GM23338 (cell line): ENCODE results near the gene FAM81B. TPM values are rescaled to one million over a fixed set of nuclear protein-coding genes. Genes with fewer than 3 reads are reported as not detected.

Source experiments
- ATAC-seq: fragments of 200-7000 bp; cut with Tn5 transposase; 3 replicates; pipeline ENCODE4 v1.9.1; 2020
- DNase-seq: peaks from one replicate; pipeline ENCODE4 v3.0.0-alpha.2; 2015; ENCODE audit warnings: low spot score
- H2AFZ ChIP-seq: fragments of 200-600 bp; sonication (generic); 2 replicates; pipeline ENCODE4 v1.8.0; 2016; ENCODE audit warnings: antibody characterized with exemption, mild to moderate bottlenecking, moderate library complexity
- H3F3A ChIP-seq: fragments of 200-600 bp; sonication (generic); replicated peaks from 2 replicates; pipeline ENCODE4 v1.8.0; 2017; ENCODE audit warnings: antibody characterized with exemption, mixed run types, low read depth
- H3K27ac ChIP-seq: fragments of 200-600 bp; sonication (generic); 2 replicates; pipeline ENCODE4 v1.6.1; 2016; ENCODE audit warnings: low read depth
- H3K27me3 ChIP-seq: fragments of 200-600 bp; sonication (generic); 2 replicates; pipeline ENCODE4 v1.8.0; 2016; ENCODE audit warnings: mild to moderate bottlenecking, mixed run types, moderate library complexity; ENCODE audit not compliant: insufficient read depth
- H3K36me3 ChIP-seq: fragments of 200-600 bp; sonication (generic); 2 replicates; pipeline ENCODE4 v1.8.0; 2016; ENCODE audit warnings: mild to moderate bottlenecking; ENCODE audit not compliant: insufficient read depth
- H3K4me1 ChIP-seq: fragments of 200-600 bp; sonication (generic); 2 replicates; pipeline ENCODE4 v1.8.0; 2016; ENCODE audit warnings: mild to moderate bottlenecking, moderate library complexity; ENCODE audit not compliant: insufficient read depth
- H3K4me2 ChIP-seq: fragments of 200-600 bp; sonication (generic); 2 replicates; pipeline ENCODE4 v1.7.1; 2017; ENCODE audit warnings: mixed run types
- H3K4me3 ChIP-seq: fragments of 200-600 bp; sonication (generic); 2 replicates; pipeline ENCODE4 v1.6.1; 2016; ENCODE audit warnings: mixed run types
- H3K79me2 ChIP-seq: fragments of 200-600 bp; sonication (generic); replicated peaks from 2 replicates; pipeline ENCODE4 v1.8.0; 2017; ENCODE audit warnings: mild to moderate bottlenecking; ENCODE audit not compliant: insufficient read depth
- H3K9me2 ChIP-seq: fragments of 200-600 bp; sonication (generic); 2 replicates; pipeline ENCODE4 v1.8.0; 2017; ENCODE audit not compliant: insufficient read depth
- H4K20me1 ChIP-seq: fragments of 200-600 bp; sonication (generic); replicated peaks from 2 replicates; pipeline ENCODE4 v1.8.0; 2017; ENCODE audit warnings: mild to moderate bottlenecking; ENCODE audit not compliant: insufficient read depth
- H3K27ac Mint-ChIP-seq: 2 replicates; pipeline ENCODE4 v1.8.0; 2020; ENCODE audit warnings: inconsistent platforms, mild to moderate bottlenecking, moderate library complexity, mixed read lengths
- H3K27me3 Mint-ChIP-seq: 3 replicates; pipeline ENCODE4 v1.8.0; 2022; ENCODE audit warnings: low read depth, mild to moderate bottlenecking, moderate library complexity, mixed read lengths, inconsistent platforms; ENCODE audit not compliant: insufficient read depth, poor library complexity
- H3K36me3 Mint-ChIP-seq: 3 replicates; pipeline ENCODE4 v1.8.0; 2021; ENCODE audit warnings: low read depth, mild to moderate bottlenecking, inconsistent platforms, moderate library complexity, mixed read lengths
- H3K4me1 Mint-ChIP-seq: 3 replicates; pipeline ENCODE4 v1.8.0; 2020; ENCODE audit warnings: mild to moderate bottlenecking, inconsistent platforms, mixed read lengths
- H3K4me3 Mint-ChIP-seq: 3 replicates; pipeline ENCODE4 v1.8.0; 2021; ENCODE audit warnings: moderate library complexity, mild to moderate bottlenecking, inconsistent platforms, mixed read lengths
- H3K9me3 Mint-ChIP-seq: 3 replicates; pipeline ENCODE4 v1.8.0; 2020; ENCODE audit warnings: moderate library complexity, mild to moderate bottlenecking, inconsistent platforms, mixed read lengths
- CREB1 ChIP-seq: fragments of 250-450 bp; sonication (Bioruptor Pico); IDR thresholded peaks from 2 replicates; pipeline ENCODE4 v1.5.0; 2020; ENCODE audit warnings: low read depth, mild to moderate bottlenecking, moderate library complexity
- CTCF ChIP-seq, 2 experiments: fragments of 200-600 bp in 1 of 2; sonication (generic) in 1 of 2; conservative IDR thresholded peaks; 2 replicates each; pipeline versions ENCODE4 v1.5.1 to v1.6.1; 2016 to 2017; ENCODE audit warnings: antibody characterized with exemption in 2 of 2, low read depth in 2 of 2, mild to moderate bottlenecking in 2 of 2, moderate library complexity in 1 of 2
- ETS1 ChIP-seq: IDR thresholded peaks from 2 replicates; pipeline ENCODE4 v1.6.1; 2016; ENCODE audit warnings: antibody characterized with exemption
- EZH2 ChIP-seq: fragments of 200-600 bp; sonication (generic); IDR thresholded peaks from one replicate; pipeline ENCODE4 v1.8.0; 2017; ENCODE audit warnings: antibody characterized with exemption, mild to moderate bottlenecking, low read depth; ENCODE audit not compliant: unreplicated experiment
- EZH2phosphoT487 ChIP-seq: fragments of 200-600 bp; sonication (generic); IDR thresholded peaks from one replicate; pipeline ENCODE4 v1.8.1; 2018; ENCODE audit warnings: antibody characterized with exemption; ENCODE audit not compliant: unreplicated experiment
- JUNB ChIP-seq: IDR thresholded peaks from one replicate; pipeline ENCODE4 v1.6.1; 2016; ENCODE audit warnings: antibody characterized with exemption; ENCODE audit not compliant: unreplicated experiment
- NANOG ChIP-seq: IDR thresholded peaks from 2 replicates; pipeline ENCODE4 v1.6.1; 2016; ENCODE audit warnings: antibody characterized with exemption, borderline replicate concordance
- POLR2AphosphoS5 ChIP-seq: IDR thresholded peaks from 2 replicates; pipeline ENCODE4 v1.6.1; 2016; ENCODE audit warnings: antibody characterized with exemption, low read depth
- REST ChIP-seq: IDR thresholded peaks from one replicate; pipeline ENCODE4 v1.6.1; 2018; ENCODE audit warnings: antibody characterized with exemption; ENCODE audit not compliant: unreplicated experiment
- STAT1 ChIP-seq: IDR thresholded peaks from one replicate; pipeline ENCODE4 v1.6.1; 2016; ENCODE audit warnings: antibody characterized with exemption; ENCODE audit not compliant: unreplicated experiment
- ZNF114 ChIP-seq: fragments of 250-450 bp; sonication (Bioruptor Pico); IDR thresholded peaks from 2 replicates; pipeline ENCODE4 v1.5.0; 2020; ENCODE audit warnings: mild to moderate bottlenecking, moderate library complexity
- ZNF331 ChIP-seq: fragments of 250-450 bp; sonication (Bioruptor Pico); IDR thresholded peaks from 2 replicates; pipeline ENCODE4 v1.5.0; 2020; ENCODE audit warnings: low read depth, mild to moderate bottlenecking, moderate library complexity
- ZNF462 ChIP-seq: fragments of 250-450 bp; sonication (Bioruptor Pico); IDR thresholded peaks from 2 replicates; pipeline ENCODE4 v1.5.0; 2020; ENCODE audit warnings: mild to moderate bottlenecking, moderate library complexity
- polyA plus RNA-seq: library from polyadenylated mRNA; unstranded; fragments of >200 nt; fragmentation: Nextera tagmentation; extraction: Ambion mirVana; gene quantifications from 2 replicates; pipeline ENCODE4 v1.2.1, GENCODE V29; 2016
- total RNA-seq: library from RNA; depleted of rRNA; stranded (reverse); fragments of >200 nt; shearing (Covaris generic); gene quantifications from 2 replicates; pipeline ENCODE4 v1.2.3, GENCODE V29; 2014

The FAM81B gene
- total and polyA plus RNA-seq, 2 experiments from 2014 or later, result 0.40 TPM; not detected in 1

GRCh38 chr5:95447961-95448360 is 56.8 kb downstream of the FAM81B start:
- Histone ChIP-seq H2AFZ (no peak overlapping the region), H3K4me3 (no peak overlapping the region), H3F3A (no peaks in the 10 kb centered on the region), H3K27me3 (no peaks in the 10 kb centered on the region), H3K4me1 (peaks cover 9% of the 10 kb centered on the region; the same call in 1 of the 2 replicates), H3K4me2 (no peak overlapping the region), H3K79me2 (no peaks in the 10 kb centered on the region), H3K36me3 (no peaks in the 10 kb centered on the region), H3K9me2 (no peaks in the 10 kb centered on the region), H3K27ac (no peak overlapping the region), H4K20me1 (no peaks in the 10 kb centered on the region)
- TF ChIP-seq POLR2AphosphoS5 (no peak), CREB1 (CRISPR knock-in tag) (no peak), ZNF331 (CRISPR knock-in tag) (no peak), CTCF (conservative IDR thresholded peaks at IDR 0.05; ENCODE audit: low read depth in 2 of 2) (no peak), JUNB (no peak), NANOG (no peak), EZH2 (no peak), ETS1 (no peak), STAT1 (no peak), REST (no peak), ZNF462 (CRISPR knock-in tag) (no peak), EZH2phosphoT487 (no peak), ZNF114 (CRISPR knock-in tag) (no peak)
- H3K36me3 Mint-ChIP-seq, result no peaks in the 10 kb centered on the region
- no peak for DNase-seq
- H3K4me3 Mint-ChIP-seq, result no peak overlapping the region
- no peak for ATAC-seq
- peaks cover 5% of the 10 kb centered on the region for H3K27me3 Mint-ChIP-seq
- H3K27ac Mint-ChIP-seq, result no peak overlapping the region
- H3K4me1 Mint-ChIP-seq, result peaks cover 7% of the 10 kb centered on the region
- H3K9me3 Mint-ChIP-seq, result no peaks in the 10 kb centered on the region
